H1 (cell line): ENCODE data around the gene SNX24.

Source experiments
- BRCA1 ChIP-seq: IDR thresholded peaks from 2 replicates; pipeline ENCODE4 v1.6.1; 2012; ENCODE audit warnings: low read depth, low read length, improper control_type of control experiment
- TEAD4 ChIP-seq: IDR thresholded peaks from 2 replicates; pipeline ENCODE4 v1.6.1; 2012; ENCODE audit warnings: low read depth, low read length, inconsistent platforms, mixed read lengths
- USF2 ChIP-seq: IDR thresholded peaks from 2 replicates; pipeline ENCODE4 v1.6.1; 2011; ENCODE audit warnings: low read length, improper control_type of control experiment
- ZNF274 ChIP-seq: IDR thresholded peaks from 2 replicates; pipeline ENCODE4 v1.7.0; 2012; ENCODE audit warnings: low read length, borderline replicate concordance; ENCODE audit errors: extremely low read depth

DNA sequence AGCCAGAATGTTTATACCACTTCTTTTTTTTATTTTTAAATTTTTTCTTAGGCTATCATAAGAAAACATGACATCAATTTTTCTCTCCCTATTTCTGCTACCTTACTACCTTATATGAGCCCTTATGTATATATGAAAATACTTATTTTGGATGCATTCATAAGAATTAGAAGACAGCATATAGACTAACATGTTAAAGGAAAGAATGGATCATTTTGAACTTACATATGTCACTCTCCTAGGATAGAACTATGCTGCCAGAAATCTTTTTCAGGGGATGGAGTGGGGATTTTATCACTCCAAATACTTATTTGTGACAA is 51.8 kb downstream of the SNX24 start:
- TF ChIP-seq TEAD4 (no peak), USF2 (no peak), BRCA1 (no peak), ZNF274 (no peak)
